ENCODE results near the gene MANEA. TPM values are rescaled to one million over a fixed set of nuclear protein-coding genes. Genes with fewer than 3 reads are reported as not detected.

The MANEA gene
- total RNA-seq, 1 donor from 2014 or later = 16.3 TPM

- H3K36me3 ChIP-seq = no peaks in the 10 kb centered on the region
- peaks cover 35% of the 10 kb centered on the region for H3K4me1 ChIP-seq
- peaks cover 9% of the 10 kb centered on the region for H3K36me3 Mint-ChIP-seq
- DNase-seq (ENCODE audit: low spot score) = no peak
- H3K4me1 Mint-ChIP-seq = peaks cover 23% of the 10 kb centered on the region
- H3K9me3 Mint-ChIP-seq = peaks cover 2% of the 10 kb centered on the region
- peaks cover 34% of the 10 kb centered on the region for H3F3A ChIP-seq (ENCODE audit: low read depth)
- peak overlapping the region; percentile 89 for H3K4me2 ChIP-seq
- H3K27me3 Mint-ChIP-seq (ENCODE audit: insufficient read depth, low read depth) = peaks cover 3% of the 10 kb centered on the region
- H3K9me3 ChIP-seq (ENCODE audit: low read depth) = no peaks in the 10 kb centered on the region
- peak overlapping the region; percentile 82 for H3K4me3 ChIP-seq
- no peaks in the 10 kb centered on the region for H4K20me1 ChIP-seq (ENCODE audit: low read depth)
- peak overlapping the region; percentile 99 for H2AFZ ChIP-seq (replicated peaks)
- TF ChIP-seq EZH2 (IDR thresholded peaks at IDR 0.05) = no peak
- TF ChIP-seq EZH2phosphoT487 (IDR thresholded peaks at IDR 0.05) = no peak
- TF ChIP-seq CTCF (IDR thresholded peaks at IDR 0.05) = no peak
- H3K27me3 ChIP-seq = no peaks in the 10 kb centered on the region
- peak overlapping the region; percentile 96 for H3K27ac ChIP-seq
- peak overlapping the region; percentile 59 for H3K9ac ChIP-seq
- peaks cover 59% of the 10 kb centered on the region for H3K79me2 ChIP-seq (ENCODE audit: low read depth)
- peak overlapping the region; percentile 94 for H3K27ac Mint-ChIP-seq
- H3K4me3 Mint-ChIP-seq = peak overlapping the region; percentile 98
Measured at GRCh38 chr6:95576218-95576997, 927 bp upstream of the MANEA start.

DNA sequence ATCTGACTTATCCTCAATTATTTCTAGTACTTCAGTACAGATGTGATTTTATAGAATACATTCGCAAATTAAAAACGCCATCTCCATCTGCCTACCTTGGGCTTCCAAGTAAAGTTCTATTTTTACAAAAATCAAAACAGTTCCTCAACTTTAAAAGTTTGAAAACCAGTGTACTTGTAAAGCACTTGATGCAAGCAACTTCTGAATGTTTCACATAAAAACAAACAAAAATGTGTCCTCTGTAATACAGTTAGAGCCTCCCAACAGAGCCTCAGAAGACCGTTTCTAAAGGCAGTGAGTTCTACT lies 384 bp upstream of the MANEA start:
- Histone ChIP-seq H3K9ac (peak overlapping the region; percentile 59), H3K27ac (peak overlapping the region; percentile 96), H3K27me3 (no peaks in the 10 kb centered on the region), H3K36me3 (no peaks in the 10 kb centered on the region), H3K4me2 (peak overlapping the region; percentile 89), H2AFZ (replicated peaks) (peak overlapping the region; percentile 99), H3F3A (ENCODE audit: low read depth) (peaks cover 34% of the 10 kb centered on the region), H3K9me3 (ENCODE audit: low read depth) (no peaks in the 10 kb centered on the region), H3K4me1 (peaks cover 33% of the 10 kb centered on the region), H3K79me2 (ENCODE audit: low read depth) (peaks cover 62% of the 10 kb centered on the region), H3K4me3 (peak overlapping the region; percentile 82), H4K20me1 (ENCODE audit: low read depth) (no peaks in the 10 kb centered on the region)
- Mint-ChIP-seq H3K4me3 (peak overlapping the region; percentile 98), H3K9me3 (peaks cover 2% of the 10 kb centered on the region), H3K27ac (peak overlapping the region; percentile 94), H3K27me3 (ENCODE audit: insufficient read depth, low read depth) (peaks cover 3% of the 10 kb centered on the region), H3K36me3 (peaks cover 11% of the 10 kb centered on the region), H3K4me1 (peaks cover 23% of the 10 kb centered on the region)
- no peak for DNase-seq (ENCODE audit: low spot score)
- TF ChIP-seq EZH2 (IDR thresholded peaks at IDR 0.05) (no peak), EZH2phosphoT487 (IDR thresholded peaks at IDR 0.05) (no peak), CTCF (IDR thresholded peaks at IDR 0.05) (no peak)

- Histone ChIP-seq H3K9ac (peak overlapping the region; percentile 73), H3K4me2 (peak overlapping the region; percentile 89), H3K9me3 (ENCODE audit: low read depth) (no peaks in the 10 kb centered on the region), H3K4me1 (peaks cover 33% of the 10 kb centered on the region), H3K36me3 (no peaks in the 10 kb centered on the region), H3K4me3 (peak overlapping the region; percentile 82), H2AFZ (replicated peaks) (peak overlapping the region; percentile 99), H3K27ac (peak overlapping the region; percentile 96), H3F3A (ENCODE audit: low read depth) (peaks cover 28% of the 10 kb centered on the region), H4K20me1 (ENCODE audit: low read depth) (no peaks in the 10 kb centered on the region), H3K27me3 (no peaks in the 10 kb centered on the region), H3K79me2 (ENCODE audit: low read depth) (peaks cover 71% of the 10 kb centered on the region)
- H3K4me3 Mint-ChIP-seq = peak overlapping the region; percentile 98
- peaks cover 23% of the 10 kb centered on the region for H3K4me1 Mint-ChIP-seq
- H3K27ac Mint-ChIP-seq = peak overlapping the region; percentile 99
- peaks cover 18% of the 10 kb centered on the region for H3K36me3 Mint-ChIP-seq
- H3K27me3 Mint-ChIP-seq (ENCODE audit: insufficient read depth, low read depth) = peaks cover 5% of the 10 kb centered on the region
- H3K9me3 Mint-ChIP-seq = peaks cover 10% of the 10 kb centered on the region
- TF ChIP-seq EZH2phosphoT487 (IDR thresholded peaks at IDR 0.05) (no peak), EZH2 (IDR thresholded peaks at IDR 0.05) (no peak), CTCF (IDR thresholded peaks at IDR 0.05) (no peak)
- DNase-seq (ENCODE audit: low spot score) = no peak
Measured at GRCh38 chr6:95578106-95578410, 723 bp downstream of the MANEA start.

All from neural progenitor cell (in vitro differentiated cells).